DOHH2 (cell line): ENCODE data around the gene TRIM66.

Experiments
- H3F3A ChIP-seq: fragments of 200-600 bp; sonication (generic), shearing (Covaris generic); 2 replicates; pipeline ENCODE4 v1.6.0; 2016; ENCODE audit warnings: antibody characterized with exemption, mild to moderate bottlenecking; ENCODE audit not compliant: control insufficient read depth, insufficient read depth
- H3K27ac ChIP-seq: fragments of 200-600 bp; sonication (generic); 2 replicates; pipeline ENCODE4 v1.5.1; 2014; ENCODE audit warnings: low read depth, mild to moderate bottlenecking, low read length, moderate library complexity
- H3K27me3 ChIP-seq: fragments of 200-600 bp; sonication (generic); 2 replicates; pipeline ENCODE4 v1.6.1; 2014; ENCODE audit warnings: mild to moderate bottlenecking, low read length, mixed read lengths; ENCODE audit not compliant: control insufficient read depth
- H3K36me3 ChIP-seq: fragments of 200-600 bp; sonication (generic); 2 replicates; pipeline ENCODE4 v1.6.1; 2014; ENCODE audit warnings: mild to moderate bottlenecking, low read length, moderate library complexity, mixed read lengths; ENCODE audit not compliant: control insufficient read depth
- H3K4me1 ChIP-seq: fragments of 200-600 bp; sonication (generic); 2 replicates; pipeline ENCODE4 v1.6.1; 2014; ENCODE audit warnings: mild to moderate bottlenecking, low read length, mixed read lengths; ENCODE audit not compliant: control insufficient read depth
- H3K4me2 ChIP-seq: fragments of 200-600 bp; sonication (generic); 2 replicates; pipeline ENCODE4 v1.6.0; 2014; ENCODE audit warnings: mild to moderate bottlenecking, low read length, moderate library complexity
- H3K4me3 ChIP-seq: fragments of 200-600 bp; sonication (generic); 2 replicates; pipeline ENCODE4 v1.5.1; 2014; ENCODE audit warnings: mild to moderate bottlenecking, low read length, mixed read lengths
- H3K79me2 ChIP-seq: fragments of 200-600 bp; sonication (generic); 2 replicates; pipeline ENCODE4 v1.6.1; 2014; ENCODE audit warnings: mild to moderate bottlenecking, low read length, mixed read lengths; ENCODE audit not compliant: control insufficient read depth
- H3K9me2 ChIP-seq: fragments of 200-600 bp; sonication (generic); replicated peaks from 2 replicates; pipeline ENCODE4 v1.6.1; 2014; ENCODE audit warnings: mild to moderate bottlenecking, low read length, mixed read lengths; ENCODE audit not compliant: control insufficient read depth
- H3K9me3 ChIP-seq: fragments of 200-600 bp; sonication (generic); 2 replicates; pipeline ENCODE4 v1.6.1; 2014; ENCODE audit warnings: antibody characterized with exemption, low read length, mixed read lengths; ENCODE audit not compliant: control insufficient read depth, insufficient read depth
- H4K20me1 ChIP-seq: fragments of 200-600 bp; sonication (generic); 2 replicates; pipeline ENCODE4 v1.6.0; 2014; ENCODE audit warnings: low read depth, mild to moderate bottlenecking, antibody characterized with exemption, low read length, moderate library complexity; ENCODE audit not compliant: control insufficient read depth, insufficient read depth
- EZH2phosphoT487 ChIP-seq: fragments of 200-600 bp; sonication (generic); IDR thresholded peaks from 2 replicates; pipeline ENCODE4 v1.6.1; 2017; ENCODE audit warnings: borderline replicate concordance, mild to moderate bottlenecking, antibody characterized with exemption, low read length, moderate library complexity, mixed read lengths
- TF ChIP-seq, protein P1 (sequence below): fragments of 200-600 bp; sonication (generic); IDR thresholded peaks from one replicate; pipeline ENCODE4 v1.5.1; 2014; ENCODE audit warnings: antibody characterized with exemption, mild to moderate bottlenecking, low read depth, low read length; ENCODE audit not compliant: poor library complexity, severe bottlenecking

The TRIM66 gene

DNA sequence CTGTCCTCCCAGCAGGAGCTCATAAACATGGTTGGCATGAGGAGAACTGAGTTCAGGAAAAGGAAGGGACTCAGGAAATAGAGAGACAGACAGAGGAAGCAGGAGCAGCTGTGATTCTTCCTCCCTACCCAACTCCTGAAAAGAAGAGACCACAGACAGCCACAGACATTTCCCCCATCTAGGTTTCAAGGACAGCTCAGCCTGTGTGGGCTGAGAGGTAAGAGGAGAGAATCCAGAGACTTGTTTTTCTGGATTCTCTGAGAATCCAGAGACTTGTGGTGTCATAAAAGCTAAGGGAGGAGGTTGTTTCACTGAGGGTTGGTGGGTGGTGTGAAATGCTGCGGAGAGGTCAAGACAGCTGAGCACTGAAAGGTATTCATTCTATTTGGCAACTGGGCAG is 69.4 kb downstream of the TRIM66 start:
- no peak overlapping the region for H3K4me2 ChIP-seq
- no peak overlapping the region for H3K27ac ChIP-seq
- no peaks in the 10 kb centered on the region for H3K79me2 ChIP-seq
- H3K4me1 ChIP-seq: no peaks in the 10 kb centered on the region
- no peaks in the 10 kb centered on the region for H3K9me3 ChIP-seq
- no peaks in the 10 kb centered on the region for H3K9me2 ChIP-seq
- TF ChIP-seq, protein P1, sequence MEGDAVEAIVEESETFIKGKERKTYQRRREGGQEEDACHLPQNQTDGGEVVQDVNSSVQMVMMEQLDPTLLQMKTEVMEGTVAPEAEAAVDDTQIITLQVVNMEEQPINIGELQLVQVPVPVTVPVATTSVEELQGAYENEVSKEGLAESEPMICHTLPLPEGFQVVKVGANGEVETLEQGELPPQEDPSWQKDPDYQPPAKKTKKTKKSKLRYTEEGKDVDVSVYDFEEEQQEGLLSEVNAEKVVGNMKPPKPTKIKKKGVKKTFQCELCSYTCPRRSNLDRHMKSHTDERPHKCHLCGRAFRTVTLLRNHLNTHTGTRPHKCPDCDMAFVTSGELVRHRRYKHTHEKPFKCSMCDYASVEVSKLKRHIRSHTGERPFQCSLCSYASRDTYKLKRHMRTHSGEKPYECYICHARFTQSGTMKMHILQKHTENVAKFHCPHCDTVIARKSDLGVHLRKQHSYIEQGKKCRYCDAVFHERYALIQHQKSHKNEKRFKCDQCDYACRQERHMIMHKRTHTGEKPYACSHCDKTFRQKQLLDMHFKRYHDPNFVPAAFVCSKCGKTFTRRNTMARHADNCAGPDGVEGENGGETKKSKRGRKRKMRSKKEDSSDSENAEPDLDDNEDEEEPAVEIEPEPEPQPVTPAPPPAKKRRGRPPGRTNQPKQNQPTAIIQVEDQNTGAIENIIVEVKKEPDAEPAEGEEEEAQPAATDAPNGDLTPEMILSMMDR: no peak
- no peak for TF ChIP-seq EZH2phosphoT487
- no peaks in the 10 kb centered on the region for H4K20me1 ChIP-seq
- H3F3A ChIP-seq: no peaks in the 10 kb centered on the region
- peaks cover 12% of the 10 kb centered on the region for H3K36me3 ChIP-seq
- no peaks in the 10 kb centered on the region for H3K27me3 ChIP-seq
- H3K4me3 ChIP-seq: no peak overlapping the region

DNA sequence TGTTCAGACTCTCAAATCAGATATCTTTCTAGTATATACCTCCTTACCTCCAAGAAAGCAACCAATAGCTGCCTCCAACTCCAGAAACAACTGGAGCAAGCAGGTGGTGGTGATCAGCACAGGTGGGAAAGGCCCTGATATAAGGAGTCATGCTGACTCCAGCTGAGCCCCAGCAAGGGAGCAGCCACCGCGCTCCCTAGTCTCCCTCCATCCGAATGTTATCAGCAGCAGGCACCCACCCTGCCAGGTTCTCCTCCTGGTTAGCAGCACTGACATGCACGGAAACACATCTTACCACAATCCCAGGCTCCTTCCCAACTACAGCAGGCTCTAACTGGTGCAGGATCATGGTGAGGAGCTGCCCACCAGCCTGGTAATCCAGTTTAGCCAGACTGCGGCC is 69.9 kb downstream of the TRIM66 start:
- Histone ChIP-seq H3K4me3 (no peak overlapping the region), H3K27me3 (no peaks in the 10 kb centered on the region), H3K79me2 (no peaks in the 10 kb centered on the region), H4K20me1 (no peaks in the 10 kb centered on the region), H3K4me2 (no peak overlapping the region), H3K9me2 (no peaks in the 10 kb centered on the region), H3K9me3 (no peaks in the 10 kb centered on the region), H3K27ac (no peak overlapping the region), H3K4me1 (no peaks in the 10 kb centered on the region), H3F3A (no peaks in the 10 kb centered on the region), H3K36me3 (peaks cover 7% of the 10 kb centered on the region)
- TF ChIP-seq, protein P1: no peak
- TF ChIP-seq EZH2phosphoT487: no peak

DNA sequence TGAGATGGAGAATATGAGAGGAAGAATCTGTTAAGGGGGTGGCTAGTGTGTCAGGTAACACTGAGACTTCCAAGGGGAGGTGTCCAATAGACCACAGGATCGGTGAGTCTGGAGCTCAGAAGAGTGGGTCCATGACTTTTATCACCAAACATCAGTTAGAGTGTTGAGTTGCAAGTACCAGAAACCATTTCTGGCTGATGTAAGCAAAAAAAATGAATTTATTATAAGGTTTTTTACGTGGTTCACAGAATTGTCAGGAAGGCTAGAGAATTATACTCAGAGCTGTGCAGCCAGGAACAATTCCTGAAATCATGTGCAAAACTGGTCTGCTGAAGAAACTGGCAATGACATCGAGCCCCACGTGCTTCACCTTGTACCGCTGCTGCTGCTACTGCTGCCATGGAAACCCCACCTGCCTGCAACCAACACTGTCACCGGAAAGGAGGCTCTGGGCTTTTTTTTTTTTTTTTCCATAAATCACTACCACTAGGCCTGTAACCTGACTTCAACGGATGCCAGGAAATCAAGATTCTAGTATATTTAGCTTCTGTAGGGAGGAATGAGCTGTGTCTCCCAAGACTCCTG is 71.8 kb downstream of the TRIM66 start:
- H3K4me2 ChIP-seq: no peak overlapping the region
- TF ChIP-seq EZH2phosphoT487: no peak
- TF ChIP-seq, protein P1: no peak
- no peak overlapping the region for H3K4me3 ChIP-seq
- no peaks in the 10 kb centered on the region for H4K20me1 ChIP-seq
- H3K9me3 ChIP-seq: no peaks in the 10 kb centered on the region
- H3K4me1 ChIP-seq: no peaks in the 10 kb centered on the region
- H3K27ac ChIP-seq: no peak overlapping the region
- H3K27me3 ChIP-seq: 0 out of 2 replicates have a peak, but pooled peaks cover under 1% of the 10 kb centered on the region
- no peaks in the 10 kb centered on the region for H3K79me2 ChIP-seq
- no peaks in the 10 kb centered on the region for H3F3A ChIP-seq
- H3K9me2 ChIP-seq: no peaks in the 10 kb centered on the region
- no peaks in the 10 kb centered on the region for H3K36me3 ChIP-seq

DNA sequence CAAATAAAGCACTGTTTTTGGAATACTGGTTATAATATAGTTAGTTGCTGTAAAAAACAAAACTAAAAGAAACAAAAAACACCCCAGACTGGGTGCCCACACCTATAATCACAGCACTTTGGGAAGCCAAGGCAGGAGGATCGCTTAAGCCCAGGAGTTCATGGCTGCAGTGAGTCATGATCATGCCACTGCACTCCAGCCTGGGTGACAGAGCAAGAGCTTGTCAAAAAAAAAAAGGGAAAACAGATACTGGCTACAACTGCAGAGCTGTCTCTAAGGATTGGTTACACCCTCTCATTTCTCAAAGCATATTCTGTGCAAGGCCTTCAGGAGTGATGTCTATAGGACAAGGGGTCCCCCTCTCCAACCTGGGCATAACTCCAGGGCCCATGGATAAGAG is 73.8 kb downstream of the TRIM66 start:
- Histone ChIP-seq H3K4me3 (no peak overlapping the region), H3K27me3 (peaks cover 13% of the 10 kb centered on the region), H3K4me1 (peaks cover 6% of the 10 kb centered on the region), H4K20me1 (no peaks in the 10 kb centered on the region), H3K9me2 (no peaks in the 10 kb centered on the region), H3K36me3 (no peaks in the 10 kb centered on the region), H3K27ac (no peak overlapping the region), H3K9me3 (no peaks in the 10 kb centered on the region), H3K4me2 (no peak overlapping the region), H3F3A (no peaks in the 10 kb centered on the region), H3K79me2 (no peaks in the 10 kb centered on the region)
- no peak for TF ChIP-seq EZH2phosphoT487
- TF ChIP-seq, protein P1: no peak
